ENCODE data around the gene ZPBP2. TPM values are rescaled to one million over a fixed set of nuclear protein-coding genes. Genes with fewer than 3 reads are reported as not detected.
A peak's percentile ranks its signal among the peaks of the same experiment; 100 is the strongest.

The ZPBP2 gene
- total and polyA plus RNA-seq, 9 of the 15 experiments (the other 6 are each of a cell fraction or from before 2014, with no cell fraction given) = not detected

GRCh38 chr17:39863918-39864746 is 3.9 kb upstream of the ZPBP2 start, which contains the start of gene IKZF3 (continued):
- peak; percentile 45; the same call in 1 of the 2 replicates for TF ChIP-seq ETV1 (tag; conservative IDR thresholded peaks at IDR 0.05; ENCODE audit: low read depth)
- TF ChIP-seq ZNF12 (CRISPR knock-in tag; IDR thresholded peaks at IDR 0.05) = no peak
- TF ChIP-seq MXD1 (CRISPR knock-in tag; IDR thresholded peaks at IDR 0.05; ENCODE audit: borderline replicate concordance, poor library complexity, severe bottlenecking) = no peak
- TF ChIP-seq GTF2B (IDR thresholded peaks at IDR 0.05; ENCODE audit: extremely low read depth, insufficient read length) = no peak
- no peak for TF ChIP-seq ADNP (tag; IDR thresholded peaks at IDR 0.05)
- TF ChIP-seq NFE2 (IDR thresholded peaks at IDR 0.05; ENCODE audit: low read depth) = no peak
- no peak for TF ChIP-seq ZBTB8A (IDR thresholded peaks at IDR 0.05; ENCODE audit: partially characterized antibody)
- TF ChIP-seq JUNB (CRISPR knock-in tag; conservative IDR thresholded peaks at IDR 0.05) = no peak
- TF ChIP-seq RUNX1 (IDR thresholded peaks at IDR 0.05; ENCODE audit: low read depth) = no peak
- TF ChIP-seq RB1 (IDR thresholded peaks at IDR 0.05; ENCODE audit: low read depth) = peak; percentile 94
- no peak for TF ChIP-seq HNRNPH1 (optimal IDR thresholded peaks at IDR 0.05; ENCODE audit: low read depth, low read length)
- TF ChIP-seq HNRNPL (IDR thresholded peaks at IDR 0.05; ENCODE audit: low read depth, low read length) = no peak
- no peak for TF ChIP-seq SPI1 (IDR thresholded peaks at IDR 0.05; ENCODE audit: borderline replicate concordance, low read depth, low read length)
- TF ChIP-seq ZSCAN32 (CRISPR knock-in tag; IDR thresholded peaks at IDR 0.05) = no peak
- peak in 1 of 2 experiments; percentile 81; a peak in 2 of 4 replicates for TF ChIP-seq MAZ (CRISPR knock-in tag; conservative IDR thresholded peaks at IDR 0.05 in 1 of 2, IDR thresholded peaks at IDR 0.05 in 1 of 2)
- peak; percentile 38 for TF ChIP-seq ZFP36 (IDR thresholded peaks at IDR 0.05; ENCODE audit: low read depth, low read length, partially characterized antibody)
- TF ChIP-seq POLR3G (IDR thresholded peaks at IDR 0.05; ENCODE audit: extremely low read depth, insufficient read length, insufficient replicate concordance) = no peak
- TF ChIP-seq ZNF316 (IDR thresholded peaks at IDR 0.05) = no peak
- TF ChIP-seq, protein P1, sequence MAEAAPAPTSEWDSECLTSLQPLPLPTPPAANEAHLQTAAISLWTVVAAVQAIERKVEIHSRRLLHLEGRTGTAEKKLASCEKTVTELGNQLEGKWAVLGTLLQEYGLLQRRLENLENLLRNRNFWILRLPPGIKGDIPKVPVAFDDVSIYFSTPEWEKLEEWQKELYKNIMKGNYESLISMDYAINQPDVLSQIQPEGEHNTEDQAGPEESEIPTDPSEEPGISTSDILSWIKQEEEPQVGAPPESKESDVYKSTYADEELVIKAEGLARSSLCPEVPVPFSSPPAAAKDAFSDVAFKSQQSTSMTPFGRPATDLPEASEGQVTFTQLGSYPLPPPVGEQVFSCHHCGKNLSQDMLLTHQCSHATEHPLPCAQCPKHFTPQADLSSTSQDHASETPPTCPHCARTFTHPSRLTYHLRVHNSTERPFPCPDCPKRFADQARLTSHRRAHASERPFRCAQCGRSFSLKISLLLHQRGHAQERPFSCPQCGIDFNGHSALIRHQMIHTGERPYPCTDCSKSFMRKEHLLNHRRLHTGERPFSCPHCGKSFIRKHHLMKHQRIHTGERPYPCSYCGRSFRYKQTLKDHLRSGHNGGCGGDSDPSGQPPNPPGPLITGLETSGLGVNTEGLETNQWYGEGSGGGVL (CRISPR knock-in tag; IDR thresholded peaks at IDR 0.05) = no peak
- peak in 1 of 3 experiments; percentile 11 for TF ChIP-seq YY1 (IDR thresholded peaks at IDR 0.05; ENCODE audit: borderline replicate concordance in 1 of 3, control insufficient read depth in 1 of 3, extremely low read depth in 1 of 3, insufficient read depth in 3 of 3, insufficient read length in 1 of 3, insufficient replicate concordance in 2 of 3, low read depth in 1 of 3, low read length in 2 of 3)
- TF ChIP-seq E2F3 (CRISPR knock-in tag; IDR thresholded peaks at IDR 0.05) = peak; percentile 91
- peak; percentile 22; the same call in 1 of the 2 replicates for TF ChIP-seq BHLHE40 (IDR thresholded peaks at IDR 0.05; ENCODE audit: low read length)
- TF ChIP-seq, protein P2, sequence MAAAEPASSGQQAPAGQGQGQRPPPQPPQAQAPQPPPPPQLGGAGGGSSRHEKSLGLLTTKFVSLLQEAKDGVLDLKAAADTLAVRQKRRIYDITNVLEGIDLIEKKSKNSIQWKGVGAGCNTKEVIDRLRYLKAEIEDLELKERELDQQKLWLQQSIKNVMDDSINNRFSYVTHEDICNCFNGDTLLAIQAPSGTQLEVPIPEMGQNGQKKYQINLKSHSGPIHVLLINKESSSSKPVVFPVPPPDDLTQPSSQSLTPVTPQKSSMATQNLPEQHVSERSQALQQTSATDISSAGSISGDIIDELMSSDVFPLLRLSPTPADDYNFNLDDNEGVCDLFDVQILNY (CRISPR knock-in tag; IDR thresholded peaks at IDR 0.05) = no peak
- TF ChIP-seq ZNF780A (CRISPR knock-in tag; IDR thresholded peaks at IDR 0.05) = no peak

Measured in K562 (cell line).